Activated T-cell treated with anti-CD3 and anti-CD28 coated beads for 48 hours (primary cell): ENCODE results near the gene ZNF777.
"Not testable (repeated sequence)": the region's sequence is repeated elsewhere in the genome, so short reads cannot be mapped to it uniquely, and the experiment has no call there.

Experiments
- DNase-seq: peaks from one replicate; pipeline ENCODE4 v3.0.0-alpha.2; 2020; ENCODE audit warnings: low read depth

Gene ZNF777

GRCh38 chr7:149414171-149414570, 46.7 kb downstream of the ZNF777 start:
- no peak for DNase-seq

DNA sequence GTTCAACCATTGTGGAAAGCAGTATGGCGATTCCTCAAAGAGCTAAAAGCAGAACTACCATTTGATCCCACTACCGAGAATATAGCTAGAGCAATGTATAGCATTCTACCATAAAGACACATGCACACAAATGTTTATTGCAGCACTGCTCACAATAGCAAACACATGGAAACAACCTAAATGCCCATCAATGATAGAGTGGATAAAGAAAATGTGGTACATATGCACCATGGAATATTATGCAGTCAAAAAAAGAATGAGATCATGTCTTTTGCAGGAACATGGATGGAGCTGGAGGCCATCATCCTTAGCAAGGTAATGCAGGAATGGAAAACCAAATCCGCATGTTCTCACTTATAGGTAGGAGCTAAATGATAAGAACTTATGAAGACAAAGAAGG, 47.8 kb downstream of the ZNF777 start:
- not testable (repeated sequence) for DNase-seq

DNA sequence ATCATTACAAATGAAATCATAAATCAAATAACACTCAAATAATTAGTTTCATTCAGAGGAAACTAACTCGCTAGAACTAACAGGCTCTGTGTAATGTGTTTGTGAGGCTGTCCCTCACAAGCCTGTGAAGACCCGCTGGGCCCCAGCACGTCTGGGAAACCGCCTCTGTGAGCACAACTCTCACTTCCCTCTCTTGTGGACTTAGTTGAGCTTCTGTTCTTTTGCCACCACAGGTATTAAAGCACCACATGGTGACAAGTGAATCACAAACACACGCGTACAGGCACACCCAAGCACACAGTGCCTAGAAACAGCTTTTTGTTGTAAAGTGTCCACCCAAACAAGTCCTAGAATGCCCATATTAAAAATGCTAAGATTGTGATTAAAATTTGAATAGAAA, 51.0 kb downstream of the ZNF777 start:
- no peak for DNase-seq

DNA sequence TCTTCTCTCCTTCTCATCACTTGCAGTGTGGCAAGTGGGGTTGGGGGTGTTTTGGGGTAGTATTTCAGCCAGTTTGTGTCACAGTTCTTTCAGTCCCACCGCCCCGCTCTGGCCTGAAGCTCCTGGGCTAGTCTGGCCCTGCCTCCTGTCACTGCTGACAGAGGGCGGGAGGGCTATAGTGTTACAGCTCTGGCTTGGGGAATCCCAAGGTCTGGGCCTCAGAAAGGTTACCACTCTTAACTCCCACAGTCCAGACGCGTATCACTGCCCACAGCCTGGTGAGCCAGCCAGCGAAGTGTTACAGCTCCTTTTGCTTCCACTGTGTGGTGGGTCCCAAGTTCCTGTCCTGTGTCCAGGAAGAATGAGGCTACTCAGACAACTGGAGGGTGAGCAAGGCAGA, 56.0 kb downstream of the ZNF777 start:
- no peak for DNase-seq

DNA sequence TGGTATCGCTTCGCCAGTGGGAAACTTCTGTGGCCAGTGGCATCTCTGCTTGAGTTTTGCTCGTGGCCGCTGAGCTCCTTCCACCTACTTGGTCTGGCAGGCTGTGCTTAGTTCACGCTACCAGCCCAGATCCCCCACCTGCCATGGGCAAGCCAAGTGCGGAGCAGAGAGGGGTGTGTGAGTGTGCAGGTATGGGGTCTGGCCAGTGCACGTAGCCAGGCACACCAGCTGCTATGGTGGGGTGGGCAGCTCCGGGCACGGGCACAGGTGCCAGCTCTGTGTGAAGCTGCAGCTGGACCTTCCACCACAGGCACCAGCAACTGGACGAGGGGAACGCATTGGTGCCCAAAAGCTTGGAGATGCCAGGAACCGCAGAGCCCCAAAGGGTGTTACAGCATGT, 56.5 kb downstream of the ZNF777 start:
- DNase-seq: no peak

DNA sequence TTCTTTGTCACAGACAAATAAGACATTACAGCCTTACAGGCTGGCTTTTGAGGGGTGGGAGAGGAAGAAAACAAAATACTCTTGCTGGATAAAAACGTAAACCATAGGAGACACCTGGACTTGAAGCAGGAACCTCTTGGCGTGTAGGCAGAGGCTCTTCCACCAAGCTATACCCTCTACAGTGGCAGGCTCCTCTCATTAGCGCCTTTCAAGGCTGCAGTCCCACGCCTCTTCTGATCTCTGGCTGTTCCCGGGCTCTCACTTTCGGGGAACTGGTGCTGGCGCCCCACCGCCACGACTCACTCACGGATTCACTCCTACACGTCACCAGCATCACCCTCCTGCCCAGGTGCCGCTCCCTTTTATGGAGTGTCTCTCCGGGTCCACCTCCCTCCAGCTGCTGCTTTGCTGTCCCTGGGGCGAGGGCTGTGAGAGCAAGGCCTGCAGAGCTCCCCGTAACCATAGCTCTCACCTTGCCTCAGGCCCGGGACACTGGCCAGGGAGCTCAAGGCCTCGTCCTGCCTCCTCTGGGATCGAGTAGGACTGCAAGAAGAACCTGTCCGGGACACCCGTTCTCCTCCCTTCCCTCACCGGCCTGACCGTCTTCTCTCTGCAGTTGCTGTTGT, 62.6 kb downstream of the ZNF777 start:
- no peak for DNase-seq

DNA sequence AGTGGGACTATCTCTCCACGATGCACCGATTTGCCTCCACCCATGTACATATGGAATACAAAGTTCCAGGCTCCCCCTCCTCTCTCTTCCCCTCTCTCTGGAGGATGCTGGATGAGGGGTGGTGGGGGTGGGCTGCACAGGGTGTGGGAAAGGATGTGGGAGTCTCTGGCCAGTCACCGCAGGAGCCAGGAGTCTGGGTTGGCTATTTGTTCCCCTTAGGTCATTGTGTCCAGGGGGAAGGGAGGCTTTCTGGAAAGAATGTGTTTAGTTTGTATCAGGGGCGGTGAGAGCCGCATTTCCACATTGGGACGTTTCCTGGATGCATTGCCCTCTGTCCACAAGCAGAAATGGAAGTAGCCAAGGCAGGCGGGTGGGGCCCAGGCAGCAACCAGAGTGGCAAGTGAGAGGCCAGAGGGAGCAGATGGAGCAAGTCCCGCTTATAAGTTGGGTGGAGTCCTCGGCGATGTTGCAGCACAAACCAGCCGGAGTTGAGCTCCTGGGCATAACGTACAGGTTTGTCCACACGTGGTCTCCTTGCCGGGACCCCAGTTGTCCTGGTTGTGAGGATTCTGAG, 63.3 kb downstream of the ZNF777 start:
- DNase-seq: no peak

- not testable (repeated sequence) for DNase-seq
Observed at GRCh38 chr7:149388550-149389335, 72.1 kb downstream of the ZNF777 start.

DNA sequence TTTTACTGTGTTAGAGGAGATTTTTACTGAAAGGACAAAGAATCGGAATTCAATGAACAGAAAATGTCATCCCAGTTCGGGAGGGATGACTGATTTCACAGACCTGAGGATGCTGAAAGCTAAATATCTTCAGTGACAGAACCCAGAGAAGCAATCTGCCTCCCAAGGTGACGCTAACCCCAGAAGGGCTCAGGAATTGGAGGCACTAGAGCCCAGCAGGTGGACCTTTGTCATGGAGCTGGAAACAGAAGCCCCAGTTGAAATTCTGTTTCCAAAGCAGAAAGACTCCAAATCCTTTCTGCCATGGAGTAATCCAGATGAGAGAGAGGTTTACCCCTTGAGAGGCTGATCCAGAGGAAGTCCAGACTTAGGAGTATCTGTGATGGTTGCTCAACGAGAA, 74.3 kb downstream of the ZNF777 start:
- DNase-seq: not testable (repeated sequence)

DNA sequence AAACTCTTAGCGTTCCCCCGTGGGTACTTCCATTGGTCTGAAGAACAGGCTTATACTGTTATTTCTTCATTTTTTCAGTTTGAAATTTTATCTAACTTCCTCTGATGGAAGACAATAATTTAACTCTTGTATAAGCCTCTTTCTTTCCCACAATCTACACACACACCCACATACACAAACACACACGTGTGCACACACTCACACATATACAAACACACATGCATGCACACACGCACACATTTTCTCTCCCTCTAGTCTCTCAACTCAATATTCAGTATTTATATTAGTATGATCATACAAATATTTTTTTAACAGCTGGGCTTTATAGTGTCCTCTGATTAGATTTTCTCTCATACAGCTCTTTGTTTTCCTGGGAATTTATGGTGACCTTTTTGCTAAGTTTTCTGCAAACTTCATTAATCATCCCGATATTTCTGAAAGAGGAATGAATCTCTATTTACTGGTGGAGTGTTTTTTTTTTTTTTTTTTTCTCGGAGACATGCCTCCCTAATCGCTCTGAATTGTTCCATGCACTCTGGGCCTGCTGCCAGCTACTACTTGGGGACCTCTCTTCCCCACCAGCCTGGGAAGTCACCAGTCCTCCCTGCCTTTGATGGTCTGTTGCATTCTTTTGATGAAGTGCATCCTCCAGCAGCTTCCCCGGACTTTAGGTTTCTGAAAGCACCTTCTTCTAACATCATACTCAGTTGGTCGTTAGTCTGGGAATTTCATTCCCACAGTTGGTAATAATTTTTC, 75.5 kb downstream of the ZNF777 start:
- no peak for DNase-seq
